NCI-H1417 treated with DMSO at 0.1 percent for 48 hours (cell line): ENCODE results near the gene ID4.
A peak's percentile ranks its signal among the peaks of the same experiment; 100 is the strongest.

ENCODE experiments used
- DNase-seq: peaks from one replicate; lab custom pipeline; 2025; lab: John Stamatoyannopoulos, UW

ID4 gene

GRCh38 chr6:19836799-19837510, at the start of gene ID4:
Gene ID4, plus strand, starts transcription at chr6:19837370. Its CDS starts 385 bp downstream, at chr6:19837755.
- no peak for DNase-seq

- DNase-seq, result no peak
Measured at GRCh38 chr6:19788686-19789085, 48.5 kb upstream of the ID4 start.

GRCh38 chr6:19789100-19789803, 47.9 kb upstream of the ID4 start:
- DNase-seq, result no peak

GRCh38 chr6:19791267-19791666, 45.9 kb upstream of the ID4 start:
- no peak for DNase-seq

- DNase-seq, result no peak
Measured at GRCh38 chr6:19795211-19795610, 42.0 kb upstream of the ID4 start.

GRCh38 chr6:19796452-19796851, 40.7 kb upstream of the ID4 start:
- no peak for DNase-seq

DNA sequence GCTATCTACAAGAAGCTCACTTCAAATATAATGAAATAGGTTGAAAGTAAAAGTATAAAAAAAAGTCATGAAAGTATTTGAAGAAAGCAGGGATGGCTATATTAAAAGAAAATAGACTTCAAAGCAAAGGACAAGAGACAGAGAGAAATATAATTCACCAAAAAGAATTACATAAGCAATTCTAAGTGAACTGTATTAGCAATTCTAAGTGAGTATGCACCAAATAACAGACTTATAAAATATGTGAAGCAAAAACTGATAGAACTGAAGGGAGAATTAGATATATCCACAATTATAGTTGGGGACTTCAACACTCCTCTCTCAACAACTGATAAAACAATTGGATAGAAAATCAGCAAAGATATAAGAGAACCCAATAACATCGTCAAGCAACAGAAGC, 38.8 kb upstream of the ID4 start:
- DNase-seq, result no peak

DNA sequence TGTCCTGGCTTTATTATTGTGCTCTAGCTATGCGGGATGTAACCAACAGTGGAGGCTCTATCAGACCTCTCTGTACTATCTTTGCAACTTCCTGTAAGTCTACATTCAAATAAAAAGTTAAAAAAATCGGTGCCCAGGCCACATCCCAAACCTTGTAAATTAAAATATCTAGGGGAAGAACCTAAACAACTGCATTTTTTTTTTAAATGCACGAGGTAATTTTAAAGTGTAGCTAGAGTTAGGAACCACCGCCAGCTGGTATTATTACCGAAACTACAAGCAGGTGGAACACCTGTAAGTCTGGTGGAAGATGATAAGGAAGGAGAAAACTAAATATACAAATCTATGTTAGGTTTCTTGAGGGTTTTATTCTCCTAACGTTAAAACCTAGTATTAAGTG, 34.5 kb upstream of the ID4 start:
- no peak for DNase-seq

GRCh38 chr6:19803331-19804204, 33.6 kb upstream of the ID4 start:
- no peak for DNase-seq

GRCh38 chr6:19804205-19805128, 32.7 kb upstream of the ID4 start:
- peak; percentile 84 for DNase-seq

DNA sequence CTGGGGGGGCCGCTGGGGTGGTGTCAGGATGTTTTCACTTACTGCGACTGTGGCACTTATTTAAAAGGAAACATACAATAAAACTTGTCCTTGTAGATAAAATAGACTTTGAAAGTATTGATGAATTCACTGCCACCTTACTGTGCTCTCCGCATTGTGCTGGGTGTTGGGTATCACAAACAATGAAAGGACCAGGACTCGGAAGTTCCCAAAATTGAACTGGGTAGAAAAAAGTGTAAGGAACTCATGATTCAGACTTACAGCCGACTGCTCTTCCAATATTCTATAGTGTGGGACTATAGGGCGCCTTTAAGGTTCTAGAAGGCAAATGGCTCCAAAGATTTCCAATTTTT, 32.1 kb upstream of the ID4 start:
- DNase-seq, result no peak

GRCh38 chr6:19806971-19807396, 30.2 kb upstream of the ID4 start:
- DNase-seq, result no peak

DNA sequence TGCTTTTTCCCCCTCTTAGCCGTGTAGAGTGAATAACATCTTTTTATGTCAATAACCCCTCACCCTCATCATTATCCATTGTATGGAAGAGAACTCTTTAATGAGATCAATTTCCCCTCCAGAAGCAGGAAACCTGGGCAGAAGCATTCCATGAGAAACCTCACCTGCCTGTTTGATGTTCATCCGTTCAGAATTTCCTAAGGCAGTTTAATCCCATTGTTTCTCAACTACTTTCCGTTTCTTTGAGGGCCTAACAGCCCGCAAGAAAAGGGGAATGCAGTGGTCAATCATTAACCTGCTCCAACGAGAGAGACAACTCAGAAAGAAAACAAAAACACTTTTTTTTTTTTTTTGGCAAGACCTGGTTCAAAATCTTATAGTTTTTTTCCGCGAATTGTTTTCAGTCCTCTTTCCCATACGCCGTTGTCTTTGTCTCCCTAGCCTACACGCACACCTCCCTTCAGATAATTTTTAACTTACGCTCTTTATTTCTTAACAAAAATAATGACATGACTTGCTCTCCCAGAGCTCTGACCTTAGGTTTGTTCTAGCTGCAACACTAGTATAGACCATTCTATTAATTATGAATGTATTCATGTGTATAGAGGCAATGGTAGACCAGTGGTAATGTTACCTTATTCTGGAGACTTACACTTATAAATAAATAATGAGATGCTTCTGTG, 25.6 kb upstream of the ID4 start:
- no peak for DNase-seq

GRCh38 chr6:19812512-19813119, 24.6 kb upstream of the ID4 start:
- no peak for DNase-seq

DNA sequence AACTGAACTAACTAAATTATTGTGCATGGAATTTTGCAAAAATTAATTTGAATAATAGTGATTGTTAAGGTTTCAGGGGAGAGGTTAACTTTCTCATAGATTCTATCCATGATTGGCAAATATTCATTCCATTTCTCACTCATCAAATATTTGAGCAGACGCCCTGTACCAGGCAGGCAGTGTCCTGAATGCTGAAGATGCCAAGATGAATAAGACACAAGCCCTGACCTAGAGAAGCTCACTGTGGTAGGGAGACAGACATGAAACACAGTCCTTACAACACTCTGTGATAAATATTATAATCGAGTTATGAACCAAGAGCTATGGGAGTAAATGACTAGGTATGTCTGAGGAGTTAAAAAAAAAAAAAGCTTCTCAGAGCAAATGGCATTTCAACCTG, 18.4 kb upstream of the ID4 start:
- DNase-seq, result no peak

GRCh38 chr6:19824058-19824807, 12.9 kb upstream of the ID4 start:
- no peak for DNase-seq

- no peak for DNase-seq
Measured at GRCh38 chr6:19827247-19827646, 9.9 kb upstream of the ID4 start.

GRCh38 chr6:19827903-19828302, 9.3 kb upstream of the ID4 start:
- no peak for DNase-seq

DNA sequence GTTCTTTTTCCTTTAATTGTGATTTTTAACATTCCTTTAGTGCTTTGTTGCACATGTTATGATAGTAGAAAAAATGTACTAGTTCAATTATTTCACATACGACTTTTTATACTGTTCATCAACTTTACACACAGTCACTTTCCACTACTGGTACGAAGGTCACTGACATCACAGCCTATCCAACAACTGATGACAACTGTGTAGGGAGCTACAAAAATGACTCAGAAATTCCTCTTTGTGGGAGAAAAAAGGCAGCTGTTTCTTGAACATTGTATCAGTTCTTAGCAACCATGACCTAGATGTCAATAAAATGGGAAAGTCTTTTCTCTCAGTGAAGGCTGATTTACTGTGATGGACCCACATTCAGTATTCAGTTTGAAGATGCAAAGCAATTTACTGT, 7.0 kb upstream of the ID4 start:
- no peak for DNase-seq

DNA sequence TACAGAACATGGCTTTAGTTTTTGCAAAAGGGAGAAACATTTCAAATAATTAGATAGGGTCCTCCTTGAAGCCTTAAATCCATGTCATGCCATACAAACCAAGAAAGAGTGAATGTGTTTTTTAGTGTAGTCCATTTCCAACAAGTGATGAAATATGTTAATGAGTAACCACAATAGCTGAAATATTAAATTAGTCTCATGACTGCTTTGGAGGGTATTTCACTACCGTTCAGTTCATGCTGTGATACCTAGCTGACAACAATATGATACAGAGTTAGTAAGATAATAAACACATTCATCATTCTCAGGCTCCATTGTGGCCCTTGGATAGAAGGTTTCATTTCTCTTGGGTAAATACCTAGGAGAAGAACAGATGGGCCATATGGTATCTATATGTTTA, 5.8 kb upstream of the ID4 start:
- DNase-seq, result no peak
